Epithelial cell of proximal tubule (primary cell): Measurements from ENCODE around the gene ANXA2. TPM values are rescaled to one million over a fixed set of nuclear protein-coding genes. Genes with fewer than 3 reads are reported as not detected.
A peak's percentile ranks its signal among the peaks of the same experiment; 100 is the strongest.

Source experiments
- DNase-seq: peaks from one replicate; pipeline ENCODE4 v3.0.0-alpha.2; 2011; ENCODE audit warnings: low read depth
- H3K4me3 ChIP-seq: 2 replicates; pipeline ENCODE4 v1.5.1; 2011; ENCODE audit warnings: low read depth, mild to moderate bottlenecking, low read length
- total RNA-seq: library from RNA; depleted of rRNA; stranded (reverse); fragments of >200 nt; gene quantifications from 2 replicates; pipeline ENCODE4 v1.2.3, GENCODE V29; 2015
- TF ChIP-seq, protein P1 (sequence below): conservative IDR thresholded peaks from 2 replicates; pipeline ENCODE4 v1.5.1; 2012; ENCODE audit warnings: low read depth, mild to moderate bottlenecking, low read length

Gene ANXA2
- 2,958 and 3,295 TPM in 2 replicates for total RNA-seq

DNA sequence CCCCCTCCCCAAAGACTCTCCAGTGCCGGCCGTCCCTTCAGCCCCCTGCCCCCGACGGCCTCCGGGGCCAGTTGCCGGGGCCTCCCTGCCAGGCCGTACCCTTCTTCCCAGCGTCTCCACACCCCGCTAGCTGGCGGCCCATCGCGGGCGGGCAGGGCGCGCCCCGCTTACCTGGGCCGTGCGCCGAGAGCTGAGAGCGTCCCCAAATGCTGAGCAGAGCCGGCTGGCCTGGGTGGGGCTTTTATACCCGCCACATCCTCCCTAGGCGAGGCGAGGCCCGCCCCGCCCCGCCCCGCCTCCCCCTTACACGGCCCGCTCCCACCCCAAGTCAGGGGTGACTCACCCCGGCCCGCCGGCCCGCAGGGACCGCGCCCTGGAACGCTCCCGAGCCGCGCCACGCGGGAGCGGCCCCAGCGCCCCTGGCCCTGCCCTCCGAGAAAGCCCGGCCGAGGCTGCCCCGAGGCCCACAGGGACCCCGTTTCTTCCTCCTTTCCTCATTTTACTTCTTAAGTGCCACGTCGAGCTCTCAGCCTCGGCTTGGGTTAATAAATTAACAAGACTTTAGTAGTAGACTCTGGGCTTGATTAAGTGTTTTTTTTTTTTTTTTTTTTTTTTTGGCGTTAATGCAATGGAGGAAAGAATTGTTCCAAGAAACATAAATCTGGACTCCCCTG, at the start of gene ANXA2:
TSS of gene ANXA2 (minus strand) at position 215 of the 674 bp plus-strand sequence. CDS start 11,911 bp downstream, outside the sequence.
- TF ChIP-seq, protein P1, sequence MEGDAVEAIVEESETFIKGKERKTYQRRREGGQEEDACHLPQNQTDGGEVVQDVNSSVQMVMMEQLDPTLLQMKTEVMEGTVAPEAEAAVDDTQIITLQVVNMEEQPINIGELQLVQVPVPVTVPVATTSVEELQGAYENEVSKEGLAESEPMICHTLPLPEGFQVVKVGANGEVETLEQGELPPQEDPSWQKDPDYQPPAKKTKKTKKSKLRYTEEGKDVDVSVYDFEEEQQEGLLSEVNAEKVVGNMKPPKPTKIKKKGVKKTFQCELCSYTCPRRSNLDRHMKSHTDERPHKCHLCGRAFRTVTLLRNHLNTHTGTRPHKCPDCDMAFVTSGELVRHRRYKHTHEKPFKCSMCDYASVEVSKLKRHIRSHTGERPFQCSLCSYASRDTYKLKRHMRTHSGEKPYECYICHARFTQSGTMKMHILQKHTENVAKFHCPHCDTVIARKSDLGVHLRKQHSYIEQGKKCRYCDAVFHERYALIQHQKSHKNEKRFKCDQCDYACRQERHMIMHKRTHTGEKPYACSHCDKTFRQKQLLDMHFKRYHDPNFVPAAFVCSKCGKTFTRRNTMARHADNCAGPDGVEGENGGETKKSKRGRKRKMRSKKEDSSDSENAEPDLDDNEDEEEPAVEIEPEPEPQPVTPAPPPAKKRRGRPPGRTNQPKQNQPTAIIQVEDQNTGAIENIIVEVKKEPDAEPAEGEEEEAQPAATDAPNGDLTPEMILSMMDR: no peak
- peak within 1 kb of the TSS; percentile 91 for H3K4me3 ChIP-seq
- DNase-seq: no peak

DNA sequence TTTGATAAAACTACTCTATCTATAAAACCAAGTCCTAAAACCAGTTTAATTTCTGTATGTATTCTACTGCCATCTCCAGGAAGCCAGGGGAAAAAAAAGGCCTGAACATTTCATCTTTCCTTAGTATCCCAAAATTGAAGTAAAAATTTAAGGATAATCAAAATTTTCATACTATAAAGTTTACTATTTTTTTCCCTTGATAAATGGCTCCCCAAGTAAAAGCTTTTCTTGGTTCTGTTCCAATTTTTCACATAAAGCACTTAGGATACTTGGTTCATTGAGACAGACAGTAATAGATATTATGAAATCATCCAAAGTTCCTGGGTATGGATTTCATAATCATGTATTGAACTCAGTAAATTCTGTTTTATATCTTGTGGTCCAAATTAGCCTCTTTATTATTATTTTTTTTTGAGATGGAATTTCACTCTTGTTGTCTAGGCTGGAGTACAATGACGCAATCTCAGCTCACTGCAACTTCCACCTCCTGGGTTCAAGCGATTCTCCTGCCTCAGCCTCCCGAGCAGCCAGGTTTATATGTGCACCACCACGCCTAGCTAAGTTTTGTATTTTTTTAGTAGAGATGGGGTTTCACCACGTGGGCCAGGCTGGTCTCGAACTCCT, 46.6 kb upstream of the ANXA2 start:
- no peak overlapping the region for H3K4me3 ChIP-seq
- TF ChIP-seq, protein P1: peak; percentile 66
- DNase-seq: no peak

DNA sequence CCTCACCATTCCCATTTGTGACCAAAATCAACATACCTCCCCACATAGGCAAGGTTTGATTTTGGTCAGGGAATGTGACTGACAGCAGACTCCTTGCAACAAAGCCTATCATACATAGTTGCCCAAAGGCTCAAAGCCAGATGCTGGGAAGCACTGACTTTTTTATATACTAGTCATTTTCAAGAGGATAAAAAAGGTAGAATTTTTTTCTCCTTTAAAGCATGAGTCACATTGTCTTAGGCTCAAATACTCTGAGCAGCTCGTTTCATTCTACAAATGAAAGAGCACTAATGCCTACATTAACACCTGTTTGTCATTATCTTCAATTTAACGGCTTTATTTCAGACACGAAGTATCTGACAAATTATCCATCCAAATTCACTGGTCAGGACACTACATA, 45.0 kb upstream of the ANXA2 start:
- TF ChIP-seq, protein P1: no peak
- no peak overlapping the region for H3K4me3 ChIP-seq
- no peak for DNase-seq

DNA sequence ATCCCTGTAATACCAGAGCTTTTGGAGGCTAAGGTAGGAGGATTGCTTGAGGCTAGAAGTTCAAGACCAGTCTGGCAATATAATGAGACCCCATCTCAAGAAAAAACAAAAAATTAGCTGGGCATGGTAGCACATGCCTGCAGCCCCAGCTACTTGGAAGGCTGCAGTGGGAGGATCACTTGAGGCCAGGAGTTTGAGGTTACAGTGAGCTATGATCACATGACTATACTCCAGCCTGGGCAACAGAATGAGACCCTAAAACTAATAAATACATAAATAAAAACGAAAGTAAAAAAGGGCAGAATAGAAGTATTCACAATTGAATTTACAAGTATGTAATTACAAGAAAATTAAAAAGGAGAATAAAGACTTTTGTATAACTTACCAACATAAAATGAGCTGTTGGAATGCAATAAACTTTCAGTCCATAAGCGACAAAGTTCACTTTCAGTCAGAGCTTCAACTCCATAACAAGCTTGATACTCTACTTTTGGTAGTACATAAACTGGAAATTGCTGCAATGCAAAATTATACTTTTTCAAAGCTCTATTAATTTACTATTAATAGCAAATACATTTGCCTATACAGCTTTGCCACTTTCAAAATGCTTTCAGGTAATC, 44.4 kb upstream of the ANXA2 start:
- TF ChIP-seq, protein P1: no peak
- H3K4me3 ChIP-seq: no peak overlapping the region
- no peak for DNase-seq

DNA sequence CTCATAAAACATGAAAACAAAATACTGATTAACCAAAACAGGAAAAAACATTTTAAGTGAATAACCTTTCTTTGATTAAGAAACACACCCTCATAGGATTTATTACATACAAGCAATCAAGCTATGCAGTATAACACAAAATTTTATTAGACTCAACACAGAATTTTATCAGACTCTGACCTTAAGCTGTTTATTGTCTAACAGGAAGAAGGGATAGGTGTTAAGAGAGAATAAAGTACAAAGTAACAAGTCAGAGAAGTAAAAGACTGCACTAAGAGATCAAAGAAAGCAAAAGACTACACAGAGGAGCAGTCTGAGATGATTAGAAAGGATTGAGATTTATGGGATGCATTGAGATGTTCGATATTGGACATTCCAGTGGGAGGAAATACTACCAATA, 43.5 kb upstream of the ANXA2 start:
- DNase-seq: no peak
- no peak overlapping the region for H3K4me3 ChIP-seq
- TF ChIP-seq, protein P1: no peak

DNA sequence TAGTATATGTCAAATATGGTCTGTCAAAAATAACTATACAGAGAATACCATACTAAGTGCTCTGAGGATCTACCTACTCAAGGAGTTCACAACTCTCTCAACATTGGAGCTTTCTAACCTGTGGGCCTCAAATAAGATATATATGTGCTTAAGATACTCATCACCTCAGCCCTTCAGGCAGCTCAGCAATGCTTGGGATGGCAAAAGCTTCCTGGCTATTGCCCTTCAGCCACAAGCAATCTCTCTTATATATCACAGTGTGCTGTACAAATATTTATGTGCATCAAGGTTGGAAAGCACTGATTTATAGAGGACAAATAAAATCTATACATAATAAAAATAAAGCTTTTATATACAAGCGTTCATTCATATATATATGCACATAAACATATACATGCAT, 40.9 kb upstream of the ANXA2 start:
- no peak for DNase-seq
- TF ChIP-seq, protein P1: no peak
- H3K4me3 ChIP-seq: no peak overlapping the region
